ENCODE results near the gene ENDOV. TPM values are rescaled to one million over a fixed set of nuclear protein-coding genes. Genes with fewer than 3 reads are reported as not detected.
"Not testable (repeated sequence)": the region's sequence is repeated elsewhere in the genome, so short reads cannot be mapped to it uniquely, and the experiment has no call there.

Gene ENDOV
- polyA plus RNA-seq, 1 donor, result 30.8 TPM

DNA sequence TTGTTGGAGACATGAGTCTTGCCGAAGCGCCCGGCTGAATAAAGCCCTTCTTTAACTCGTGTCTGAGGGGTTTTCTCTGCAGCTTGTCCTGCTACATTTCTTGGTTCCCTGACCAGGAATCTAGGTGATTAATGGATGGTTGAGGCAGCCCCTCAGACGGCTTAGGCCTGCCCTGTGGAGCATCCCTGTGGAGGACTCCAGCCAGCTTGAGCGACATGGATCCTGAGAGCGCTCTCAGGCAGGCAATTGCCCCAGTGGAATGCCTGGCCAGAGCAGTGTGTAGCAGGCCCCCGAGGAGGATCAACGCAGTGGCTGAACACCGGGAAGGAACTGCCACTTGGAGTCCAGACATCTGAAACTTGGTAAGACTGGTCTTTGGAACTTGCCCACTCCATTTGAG lies 17.3 kb upstream of the ENDOV start:
- Histone ChIP-seq H3K27me3 (ENCODE audit: control insufficient read depth, insufficient read depth, low read length) (no peaks in the 10 kb centered on the region), H3K36me3 (ENCODE audit: control insufficient read depth, insufficient read depth, low read length) (peaks cover 24% of the 10 kb centered on the region), H3K4me1 (ENCODE audit: control insufficient read depth, insufficient read depth, low read length) (peaks cover 9% of the 10 kb centered on the region), H3K27ac (ENCODE audit: low read length) (no peak overlapping the region), H3K4me3 (ENCODE audit: low read length) (no peak overlapping the region), H3K9me3 (ENCODE audit: control insufficient read depth, low read depth, low read length) (no peaks in the 10 kb centered on the region)
- DNase-seq, result no peak
- WGBS (ENCODE audit: insufficient coverage, low lambda C conversion rate), result no CpG with 5 or more reads among the region's 10 CpGs

GRCh38 chr17:80401086-80401485 lies 13.9 kb upstream of the ENDOV start:
- H3K9me3 ChIP-seq (ENCODE audit: control insufficient read depth, low read depth, low read length), result not testable (repeated sequence)
- WGBS (ENCODE audit: insufficient coverage, low lambda C conversion rate), result no CpG with 5 or more reads among the region's 9 CpGs

GRCh38 chr17:80402102-80402501 lies 12.9 kb upstream of the ENDOV start:
- WGBS (ENCODE audit: insufficient coverage, low lambda C conversion rate), result no CpG with 5 or more reads among the region's 13 CpGs
- H3K36me3 ChIP-seq (ENCODE audit: control insufficient read depth, insufficient read depth, low read length); H3K4me1 ChIP-seq (ENCODE audit: control insufficient read depth, insufficient read depth, low read length); H3K4me3 ChIP-seq (ENCODE audit: low read length); H3K27ac ChIP-seq (ENCODE audit: low read length); DNase-seq; H3K9me3 ChIP-seq (ENCODE audit: control insufficient read depth, low read depth, low read length); H3K27me3 ChIP-seq (ENCODE audit: control insufficient read depth, insufficient read depth, low read length): not testable (repeated sequence)

More at GRCh38 chr17:80401086-80401485, 13.9 kb upstream of the ENDOV start:
- H3K36me3 ChIP-seq (ENCODE audit: control insufficient read depth, insufficient read depth, low read length); DNase-seq; H3K27ac ChIP-seq (ENCODE audit: low read length); H3K4me3 ChIP-seq (ENCODE audit: low read length); H3K4me1 ChIP-seq (ENCODE audit: control insufficient read depth, insufficient read depth, low read length); H3K27me3 ChIP-seq (ENCODE audit: control insufficient read depth, insufficient read depth, low read length): not testable (repeated sequence)

DNA sequence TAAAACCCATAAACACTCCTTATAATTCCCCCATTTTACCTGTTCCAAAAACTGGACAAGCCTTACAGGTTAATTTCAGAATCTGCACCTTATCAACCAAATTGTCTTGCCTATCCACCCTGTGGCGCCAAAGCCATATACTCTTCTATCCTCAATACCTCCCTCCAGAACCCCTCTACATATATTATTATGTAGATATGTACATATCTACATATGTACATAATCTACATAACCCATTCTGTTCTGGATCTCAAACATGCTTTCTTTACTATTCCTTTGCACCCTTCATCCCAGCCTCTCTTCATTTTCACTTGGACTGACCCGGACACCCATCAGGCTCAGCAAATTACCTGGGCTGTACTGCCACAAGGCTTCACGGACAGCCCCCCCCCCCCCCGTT lies 12.0 kb upstream of the ENDOV start:
- Histone ChIP-seq H3K27ac (ENCODE audit: low read length) (no peak overlapping the region), H3K27me3 (ENCODE audit: control insufficient read depth, insufficient read depth, low read length) (no peaks in the 10 kb centered on the region), H3K4me1 (ENCODE audit: control insufficient read depth, insufficient read depth, low read length) (no peaks in the 10 kb centered on the region), H3K9me3 (ENCODE audit: control insufficient read depth, low read depth, low read length) (no peaks in the 10 kb centered on the region), H3K4me3 (ENCODE audit: low read length) (no peak overlapping the region), H3K36me3 (ENCODE audit: control insufficient read depth, insufficient read depth, low read length) (no peaks in the 10 kb centered on the region)
- WGBS (ENCODE audit: insufficient coverage, low lambda C conversion rate), result no CpG with 5 or more reads among the region's 4 CpGs
- no peak for DNase-seq

- no peak for DNase-seq
- no peak overlapping the region for H3K4me3 ChIP-seq (ENCODE audit: low read length)
- 92% methylated on average over 2 of the region's 8 CpGs for WGBS (ENCODE audit: insufficient coverage, low lambda C conversion rate)
- H3K4me1 ChIP-seq (ENCODE audit: control insufficient read depth, insufficient read depth, low read length), result peaks cover 6% of the 10 kb centered on the region
- peaks cover 2% of the 10 kb centered on the region for H3K9me3 ChIP-seq (ENCODE audit: control insufficient read depth, low read depth, low read length)
- no peaks in the 10 kb centered on the region for H3K27me3 ChIP-seq (ENCODE audit: control insufficient read depth, insufficient read depth, low read length)
- H3K27ac ChIP-seq (ENCODE audit: low read length), result no peak overlapping the region
- no peaks in the 10 kb centered on the region for H3K36me3 ChIP-seq (ENCODE audit: control insufficient read depth, insufficient read depth, low read length)
Observed at GRCh38 chr17:80406146-80406545, 8.8 kb upstream of the ENDOV start.

GRCh38 chr17:80407917-80408316 lies 7.0 kb upstream of the ENDOV start:
- not testable (repeated sequence) for H3K9me3 ChIP-seq (ENCODE audit: control insufficient read depth, low read depth, low read length); H3K4me3 ChIP-seq (ENCODE audit: low read length); H3K36me3 ChIP-seq (ENCODE audit: control insufficient read depth, insufficient read depth, low read length); H3K4me1 ChIP-seq (ENCODE audit: control insufficient read depth, insufficient read depth, low read length); H3K27me3 ChIP-seq (ENCODE audit: control insufficient read depth, insufficient read depth, low read length); H3K27ac ChIP-seq (ENCODE audit: low read length); DNase-seq
- WGBS (ENCODE audit: insufficient coverage, low lambda C conversion rate), result no CpG with 5 or more reads among the region's 5 CpGs

DNA sequence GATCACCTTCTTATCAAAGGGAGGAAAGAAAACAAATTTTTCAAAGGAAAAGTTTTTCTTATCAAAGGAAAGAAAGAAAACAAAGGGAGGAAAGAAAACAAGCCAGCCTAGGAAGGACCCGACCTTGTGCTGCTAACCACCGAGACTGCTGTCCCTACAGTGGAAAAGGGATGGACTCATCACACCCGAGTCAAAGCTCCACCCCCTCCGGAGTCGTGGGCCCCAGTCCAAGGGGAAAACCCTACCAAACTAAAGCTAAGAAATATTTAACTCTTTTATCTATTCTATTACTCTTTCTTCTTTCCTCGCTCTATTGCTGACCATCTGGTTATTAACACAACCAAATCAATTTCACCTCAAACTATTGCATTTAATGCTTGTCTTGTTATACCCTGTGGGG lies 6.1 kb upstream of the ENDOV start:
- 0% methylated on average over 5 of the region's 6 CpGs for WGBS (ENCODE audit: insufficient coverage, low lambda C conversion rate)
- no peaks in the 10 kb centered on the region for H3K27me3 ChIP-seq (ENCODE audit: control insufficient read depth, insufficient read depth, low read length)
- H3K9me3 ChIP-seq (ENCODE audit: control insufficient read depth, low read depth, low read length), result peaks cover 2% of the 10 kb centered on the region
- H3K4me3 ChIP-seq (ENCODE audit: low read length), result peak overlapping the region; percentile 16
- DNase-seq, result peak; percentile 71 to 76
- H3K27ac ChIP-seq (ENCODE audit: low read length), result peak overlapping the region; percentile 83
- peaks cover 10% of the 10 kb centered on the region for H3K4me1 ChIP-seq (ENCODE audit: control insufficient read depth, insufficient read depth, low read length)
- H3K36me3 ChIP-seq (ENCODE audit: control insufficient read depth, insufficient read depth, low read length), result no peaks in the 10 kb centered on the region

DNA sequence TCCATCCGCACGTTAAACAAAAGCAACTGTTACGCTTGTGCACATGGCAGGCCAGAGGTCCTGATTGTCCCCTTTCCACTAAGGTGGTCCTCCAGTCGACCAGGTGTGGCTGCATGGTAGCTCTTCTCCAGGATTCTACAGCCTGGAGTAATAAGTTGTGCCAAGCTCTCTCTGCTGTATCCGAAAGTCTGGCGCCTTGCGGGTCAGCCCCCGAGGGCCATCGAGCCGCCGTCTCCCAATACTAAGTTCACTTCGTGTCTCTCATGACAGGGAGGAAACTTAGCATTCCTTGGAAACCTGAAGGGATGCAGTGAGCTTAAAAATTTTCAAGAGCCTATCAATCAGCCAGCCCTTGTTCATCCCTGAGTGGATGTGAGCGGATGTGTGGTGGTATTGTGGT lies 5.3 kb upstream of the ENDOV start:
- Histone ChIP-seq H3K27ac (ENCODE audit: low read length) (no peak overlapping the region), H3K4me3 (ENCODE audit: low read length) (no peak overlapping the region), H3K4me1 (ENCODE audit: control insufficient read depth, insufficient read depth, low read length) (peaks cover 16% of the 10 kb centered on the region), H3K9me3 (ENCODE audit: control insufficient read depth, low read depth, low read length) (peaks cover 2% of the 10 kb centered on the region), H3K27me3 (ENCODE audit: control insufficient read depth, insufficient read depth, low read length) (no peaks in the 10 kb centered on the region), H3K36me3 (ENCODE audit: control insufficient read depth, insufficient read depth, low read length) (no peaks in the 10 kb centered on the region)
- 80% methylated on average over 1 of the region's 13 CpGs for WGBS (ENCODE audit: insufficient coverage, low lambda C conversion rate)
- DNase-seq, result no peak

DNA sequence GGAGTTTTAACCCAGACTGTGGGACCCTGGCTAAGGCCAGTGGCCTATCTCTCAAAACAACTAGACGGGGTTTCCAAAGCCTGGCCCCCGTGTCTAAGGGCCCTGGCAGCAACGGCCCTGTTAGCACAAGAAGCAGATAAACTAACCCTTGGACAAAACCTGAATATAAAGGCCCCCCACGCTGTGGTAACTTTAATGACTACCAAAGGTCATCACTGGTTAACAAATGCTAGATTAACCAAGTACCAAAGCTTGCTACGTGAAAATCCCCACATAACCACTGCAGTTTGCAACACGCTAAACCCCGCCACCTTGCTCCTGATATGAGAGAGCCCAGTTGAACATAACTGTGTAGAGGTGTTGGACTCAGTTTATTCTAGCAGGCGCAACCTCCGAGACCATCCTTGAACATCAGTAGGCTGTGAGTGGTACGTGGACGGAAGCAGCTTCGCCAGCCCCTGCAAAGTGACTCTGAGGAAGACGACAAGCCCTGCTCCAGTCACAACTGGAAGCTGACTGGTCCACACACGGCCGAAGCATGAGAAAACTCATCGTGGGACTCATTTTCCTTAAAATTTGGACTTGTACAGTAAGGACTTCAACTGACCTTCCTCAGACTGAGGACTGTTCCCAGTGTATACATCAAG lies 4.4 kb upstream of the ENDOV start:
- H3K9me3 ChIP-seq (ENCODE audit: control insufficient read depth, low read depth, low read length); H3K4me3 ChIP-seq (ENCODE audit: low read length); H3K36me3 ChIP-seq (ENCODE audit: control insufficient read depth, insufficient read depth, low read length); H3K27me3 ChIP-seq (ENCODE audit: control insufficient read depth, insufficient read depth, low read length); H3K27ac ChIP-seq (ENCODE audit: low read length): not testable (repeated sequence)
- peak; percentile 54 to 67 for DNase-seq
- peaks cover 16% of the 10 kb centered on the region for H3K4me1 ChIP-seq (ENCODE audit: control insufficient read depth, insufficient read depth, low read length)
- no CpG with 5 or more reads among the region's 16 CpGs for WGBS (ENCODE audit: insufficient coverage, low lambda C conversion rate)

- peak overlapping the region; percentile 95 for H3K27ac ChIP-seq (ENCODE audit: low read length)
- peak in 1 of 2 donors; percentile 31 for DNase-seq
Observed at GRCh38 chr17:80413771-80414507, 1.0 kb upstream of the ENDOV start.

GRCh38 chr17:80414508-80414802 lies 512 bp upstream of the ENDOV start:
- peak in 1 of 2 donors; percentile 33 for DNase-seq
- no peaks in the 10 kb centered on the region for H3K27me3 ChIP-seq (ENCODE audit: control insufficient read depth, insufficient read depth, low read length)
- peaks cover 2% of the 10 kb centered on the region for H3K9me3 ChIP-seq (ENCODE audit: control insufficient read depth, low read depth, low read length)
- no CpG with 5 or more reads among the region's 15 CpGs for WGBS (ENCODE audit: insufficient coverage, low lambda C conversion rate)
- H3K36me3 ChIP-seq (ENCODE audit: control insufficient read depth, insufficient read depth, low read length), result peaks cover 17% of the 10 kb centered on the region
- peak overlapping the region; percentile 87 for H3K4me3 ChIP-seq (ENCODE audit: low read length)
- peak overlapping the region; percentile 95 for H3K27ac ChIP-seq (ENCODE audit: low read length)
- peaks cover 21% of the 10 kb centered on the region for H3K4me1 ChIP-seq (ENCODE audit: control insufficient read depth, insufficient read depth, low read length)

More at GRCh38 chr17:80413771-80414507, 1.0 kb upstream of the ENDOV start:
- Histone ChIP-seq H3K9me3 (ENCODE audit: control insufficient read depth, low read depth, low read length) (peaks cover 2% of the 10 kb centered on the region), H3K36me3 (ENCODE audit: control insufficient read depth, insufficient read depth, low read length) (peaks cover 17% of the 10 kb centered on the region), H3K4me1 (ENCODE audit: control insufficient read depth, insufficient read depth, low read length) (peaks cover 21% of the 10 kb centered on the region), H3K27me3 (ENCODE audit: control insufficient read depth, insufficient read depth, low read length) (no peaks in the 10 kb centered on the region), H3K4me3 (ENCODE audit: low read length) (peak overlapping the region; percentile 87)
- 20% methylated on average over 2 of the region's 26 CpGs for WGBS (ENCODE audit: insufficient coverage, low lambda C conversion rate)
